SK-N-SH (cell line): ENCODE results near the gene FAM222B. TPM values are rescaled to one million over a fixed set of nuclear protein-coding genes. Genes with fewer than 3 reads are reported as not detected.

Source experiments
- CTCF ChIA-PET: fragments of 300-600, 350-600 bp; formaldehyde crosslinking; extraction: SDS; loops from one replicate; lab custom pipeline; 2021; lab: Yijun Ruan, JAX
- POLR2A ChIA-PET: fragments of 350-600 bp; sonication (Branson Sonifier 250); formaldehyde crosslinking; extraction: SDS; loops from one replicate; lab custom pipeline; 2020; ENCODE audit warnings: antibody characterized with exemption, inconsistent platforms; lab: Yijun Ruan, JAX
- DNase-seq: peaks from one replicate; pipeline ENCODE4 v3.0.0; 2012
- H2AFZ ChIP-seq: fragments of 200-600 bp; sonication (generic); 2 replicates; pipeline ENCODE4 v1.8.1; 2016; ENCODE audit warnings: antibody characterized with exemption, mild to moderate bottlenecking, low read depth
- H3F3A ChIP-seq: fragments of 200-600 bp; sonication (generic); replicated peaks from 2 replicates; pipeline ENCODE3; 2016; ENCODE audit warnings: antibody characterized with exemption, mild to moderate bottlenecking; ENCODE audit not compliant: insufficient read depth
- H3K27ac ChIP-seq, 2 experiments: fragments of 200-500 bp in 1 of 2; fragments of 200-600 bp in 1 of 2; sonication (Bioruptor generic) in 1 of 2; sonication (generic), shearing (Covaris generic) in 1 of 2; 2 replicates each; pipeline versions ENCODE4 v1.5.1 to v1.6.1; 2014 to 2016; ENCODE audit warnings: low read depth in 2 of 2, inconsistent platforms in 1 of 2, low read length in 1 of 2, mild to moderate bottlenecking in 1 of 2, mixed read lengths in 1 of 2
- H3K27me3 ChIP-seq: fragments of 200-600 bp; sonication (generic), shearing (Covaris generic); 2 replicates; pipeline ENCODE4 v1.6.1; 2016; ENCODE audit warnings: mixed run types; ENCODE audit not compliant: insufficient read depth
- H3K36me3 ChIP-seq, 2 experiments: fragments of 200-500 bp in 1 of 2; fragments of 200-600 bp in 1 of 2; sonication (Bioruptor generic) in 1 of 2; sonication (generic) in 1 of 2; replicated peaks in 1 of 2; 2 replicates each; pipeline versions ENCODE3 to v1.5.1; 2014 to 2016; ENCODE audit warnings: low read length in 1 of 2, mild to moderate bottlenecking in 1 of 2; ENCODE audit not compliant: insufficient read depth in 2 of 2, control insufficient read depth in 1 of 2
- H3K4me1 ChIP-seq, 2 experiments: fragments of 200-500 bp in 1 of 2; fragments of 200-600 bp in 1 of 2; sonication (Bioruptor generic) in 1 of 2; sonication (generic), shearing (Covaris generic) in 1 of 2; 2 replicates each; pipeline versions ENCODE4 v1.5.1 to v1.6.1; 2014 to 2016; ENCODE audit warnings: low read depth in 1 of 2, low read length in 1 of 2, mixed run types in 1 of 2; ENCODE audit not compliant: insufficient read depth in 2 of 2, control insufficient read depth in 1 of 2
- H3K4me2 ChIP-seq: fragments of 200-600 bp; sonication (generic), shearing (Covaris generic); 2 replicates; pipeline ENCODE4 v1.6.1; 2017; ENCODE audit warnings: mixed run types
- H3K4me3 ChIP-seq, 2 experiments: fragments of 200-500 bp in 1 of 2; fragments of 200-600 bp in 1 of 2; sonication (Bioruptor generic) in 1 of 2; sonication (generic), shearing (Covaris generic) in 1 of 2; 2 replicates each; pipeline versions ENCODE4 v1.5.1 to v1.8.1; 2014 to 2016; ENCODE audit warnings: low read depth in 2 of 2, inconsistent platforms in 1 of 2, low read length in 1 of 2, mild to moderate bottlenecking in 1 of 2, mixed read lengths in 1 of 2, moderate library complexity in 1 of 2
- H3K79me2 ChIP-seq: fragments of 200-600 bp; sonication (generic); 2 replicates; pipeline ENCODE4 v1.8.1; 2017; ENCODE audit warnings: mild to moderate bottlenecking; ENCODE audit not compliant: insufficient read depth
- H3K9ac ChIP-seq: fragments of 200-600 bp; sonication (generic); 2 replicates; pipeline ENCODE4 v1.6.1; 2017; ENCODE audit warnings: mixed run types
- H3K9me2 ChIP-seq: fragments of 200-600 bp; sonication (generic); 2 replicates; pipeline ENCODE4 v1.6.1; 2017; ENCODE audit warnings: mixed run types
- H3K9me3 ChIP-seq: fragments of 200-600 bp; sonication (generic); 2 replicates; pipeline ENCODE4 v1.6.1; 2017; ENCODE audit warnings: mixed run types, mild to moderate bottlenecking, moderate library complexity
- H4K20me1 ChIP-seq: fragments of 200-600 bp; sonication (generic); 2 replicates; pipeline ENCODE4 v1.6.1; 2017; ENCODE audit warnings: mild to moderate bottlenecking, mixed run types; ENCODE audit not compliant: insufficient read depth
- CTCF ChIP-seq: fragments of 200-600 bp; sonication (generic); IDR thresholded peaks from 2 replicates; pipeline ENCODE4 v1.6.1; 2017; ENCODE audit warnings: antibody characterized with exemption, mild to moderate bottlenecking, moderate library complexity
- FOXJ3 ChIP-seq: sonication (generic); formaldehyde crosslinking; IDR thresholded peaks from 2 replicates; pipeline ENCODE4 v1.5.1; 2020; ENCODE audit warnings: mild to moderate bottlenecking, missing genetic modification reagents
- GATA2 ChIP-seq: sonication (generic); formaldehyde crosslinking; IDR thresholded peaks from 2 replicates; pipeline ENCODE4 v1.5.0; 2020; ENCODE audit warnings: mild to moderate bottlenecking, missing genetic modification reagents
- JUND ChIP-seq: IDR thresholded peaks from 2 replicates; pipeline ENCODE4 v1.4.0; 2012
- MAX ChIP-seq: IDR thresholded peaks from 2 replicates; pipeline ENCODE4 v1.4.0; 2012; ENCODE audit warnings: low read depth
- MEF2A ChIP-seq: IDR thresholded peaks from 2 replicates; pipeline ENCODE4 v1.4.0; 2012; ENCODE audit warnings: low read depth, borderline replicate concordance
- NFIC ChIP-seq: IDR thresholded peaks from 2 replicates; pipeline ENCODE4 v1.4.0; 2012; ENCODE audit warnings: borderline replicate concordance
- PBX3 ChIP-seq: IDR thresholded peaks from 2 replicates; pipeline ENCODE4; 2012
- RCOR1 ChIP-seq: fragments of 150-350 bp; IDR thresholded peaks from 2 replicates; pipeline ENCODE4 v1.6.1; 2017; ENCODE audit warnings: antibody characterized with exemption, low read length
- RFX5 ChIP-seq: IDR thresholded peaks from 2 replicates; pipeline ENCODE4 v1.6.1; 2012; ENCODE audit warnings: mild to moderate bottlenecking, improper control_type of control experiment, low read length
- RXRA ChIP-seq: IDR thresholded peaks from 2 replicates; pipeline ENCODE4 v1.4.0; 2012; ENCODE audit warnings: low read depth, mild to moderate bottlenecking, borderline replicate concordance
- SIN3A ChIP-seq: IDR thresholded peaks from 2 replicates; pipeline ENCODE4 v1.6.1; 2012; ENCODE audit warnings: low read depth, mild to moderate bottlenecking, low read length, moderate library complexity, borderline replicate concordance
- SMC3 ChIP-seq: IDR thresholded peaks from 2 replicates; pipeline ENCODE4 v1.6.1; 2012; ENCODE audit warnings: low read depth, low read length, improper control_type of control experiment
- TCF12 ChIP-seq: IDR thresholded peaks from 2 replicates; pipeline ENCODE4 v1.4.0; 2012
- USF1 ChIP-seq: IDR thresholded peaks from 2 replicates; pipeline ENCODE4 v1.4.0; 2012; ENCODE audit warnings: low read depth, borderline replicate concordance
- USF2 ChIP-seq: fragments of 150-350 bp; IDR thresholded peaks from 2 replicates; pipeline ENCODE4 v1.6.1; 2017; ENCODE audit warnings: antibody characterized with exemption, low read length, low read depth, borderline replicate concordance
- YY1 ChIP-seq: IDR thresholded peaks from 2 replicates; pipeline ENCODE4 v1.4.0; 2012; ENCODE audit warnings: low read depth, mild to moderate bottlenecking
- WGBS: methylation state at CpG from one replicate; pipeline ENCODE4 v1.1.6; 2017; ENCODE audit warnings: low lambda C conversion rate; 5-methylcytosine and 5-hydroxymethylcytosine counted together
- polyA plus RNA-seq, 3 experiments: library from polyadenylated mRNA; depleted of rRNA; stranded (reverse); fragments of >200 nt; gene quantifications; 2 replicates each; pipeline ENCODE4 v1.2.3, GENCODE V29; 2012

FAM222B gene
- polyA plus RNA-seq, 1 of the 3 experiments (the other 2 are of a cell fraction), result 9.0 TPM

- no peak for TF ChIP-seq CTCF
- no peak for TF ChIP-seq SMC3
- no peak for TF ChIP-seq USF1
These were observed 39.7 kb upstream of the FAM222B start (continued) for GRCh38 chr17:28882154-28882895.

- H3K4me2 ChIP-seq, result no peak overlapping the region
- H3K9me3 ChIP-seq, result no peaks in the 10 kb centered on the region
- ChIA-PET POLR2A (no interaction called here), CTCF (interaction anchor here (1.7 to 2.1 kb wide), 5 partner anchors 11 to 155 kb away, joined by 4 to 8 read pairs (median 6); partner anchors contain the start of gene TLCD1)
- 91% methylated on average over 11 of the region's 17 CpGs for WGBS
- no peak overlapping the region for H3K27ac ChIP-seq
- H3K79me2 ChIP-seq, result no peaks in the 10 kb centered on the region
- no peak for TF ChIP-seq RFX5
- no peak overlapping the region for H3K4me3 ChIP-seq
- no peaks in the 10 kb centered on the region for H4K20me1 ChIP-seq
- H3K36me3 ChIP-seq, result peaks cover 17 to 71% of the 10 kb centered on the region in 2 experiments
- H3F3A ChIP-seq, result no peaks in the 10 kb centered on the region
- H3K9ac ChIP-seq, result no peak overlapping the region
- H3K4me1 ChIP-seq, result no peaks in the 10 kb centered on the region
- no peaks in the 10 kb centered on the region for H3K27me3 ChIP-seq
- no peak overlapping the region for H2AFZ ChIP-seq
- H3K9me2 ChIP-seq, result no peaks in the 10 kb centered on the region
- DNase-seq, result no peak
These were observed 39.0 kb upstream of the FAM222B start for GRCh38 chr17:28881533-28882056.

GRCh38 chr17:28880572-28880945 lies 38.0 kb upstream of the FAM222B start:
- H2AFZ ChIP-seq, result no peak overlapping the region
- CTCF ChIA-PET, result interaction anchor here (1.7 kb wide), 1 partner anchor 15 kb away, joined by 4 read pairs; no protein-coding TSS in a partner anchor
- no peak for DNase-seq
- H3K79me2 ChIP-seq, result no peaks in the 10 kb centered on the region
- no peaks in the 10 kb centered on the region for H3K4me1 ChIP-seq
- TF ChIP-seq RFX5 (no peak), RXRA (no peak), RCOR1 (no peak), GATA2 (CRISPR knock-in tag) (no peak), JUND (no peak), SMC3 (no peak), FOXJ3 (CRISPR knock-in tag) (no peak), YY1 (no peak), MEF2A (no peak), TCF12 (no peak), NFIC (no peak), USF2 (no peak), PBX3 (no peak), SIN3A (no peak), MAX (no peak), USF1 (no peak)
- TF ChIP-seq, all 33 proteins: peak for 0
- Histone ChIP-seq H3K4me3 (no peak overlapping the region), H4K20me1 (no peaks in the 10 kb centered on the region), H3F3A (no peaks in the 10 kb centered on the region), H3K27me3 (no peaks in the 10 kb centered on the region), H3K9me3 (no peaks in the 10 kb centered on the region), H3K27ac (no peak overlapping the region), H3K36me3 (peaks cover 17 to 66% of the 10 kb centered on the region in 2 experiments), H3K9ac (no peak overlapping the region), H3K9me2 (no peaks in the 10 kb centered on the region), H3K4me2 (no peak overlapping the region)
- WGBS, result 100% methylated on average over 2 of the region's 10 CpGs
- POLR2A ChIA-PET, result no interaction called here
